ENCODE measurements around the gene ARL8B. TPM values are rescaled to one million over a fixed set of nuclear protein-coding genes. Genes with fewer than 3 reads are reported as not detected.

Gene ARL8B
- total RNA-seq, 2 experiments from 2014 or later = 33.9 to 38.9 TPM

DNA sequence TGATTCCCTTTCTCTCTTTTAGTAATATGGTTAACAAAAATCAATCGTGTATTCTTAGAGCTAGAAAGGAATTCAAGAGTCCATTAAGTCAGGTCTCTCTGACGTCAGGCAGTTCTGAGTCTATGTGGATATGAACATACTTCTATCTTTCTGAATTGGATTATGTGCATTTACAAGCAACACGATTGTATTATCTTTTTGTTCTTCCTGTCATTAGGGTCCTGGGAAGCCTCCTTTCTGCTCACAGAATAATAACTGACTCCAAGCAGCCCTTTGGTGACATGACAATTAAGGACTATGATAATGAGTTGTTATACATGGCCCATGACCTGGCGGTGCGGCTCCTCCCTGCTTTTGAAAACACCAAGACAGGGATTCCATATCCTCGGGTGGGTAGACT, 79.4 kb downstream of the ARL8B start:
- TF ChIP-seq, protein P1, sequence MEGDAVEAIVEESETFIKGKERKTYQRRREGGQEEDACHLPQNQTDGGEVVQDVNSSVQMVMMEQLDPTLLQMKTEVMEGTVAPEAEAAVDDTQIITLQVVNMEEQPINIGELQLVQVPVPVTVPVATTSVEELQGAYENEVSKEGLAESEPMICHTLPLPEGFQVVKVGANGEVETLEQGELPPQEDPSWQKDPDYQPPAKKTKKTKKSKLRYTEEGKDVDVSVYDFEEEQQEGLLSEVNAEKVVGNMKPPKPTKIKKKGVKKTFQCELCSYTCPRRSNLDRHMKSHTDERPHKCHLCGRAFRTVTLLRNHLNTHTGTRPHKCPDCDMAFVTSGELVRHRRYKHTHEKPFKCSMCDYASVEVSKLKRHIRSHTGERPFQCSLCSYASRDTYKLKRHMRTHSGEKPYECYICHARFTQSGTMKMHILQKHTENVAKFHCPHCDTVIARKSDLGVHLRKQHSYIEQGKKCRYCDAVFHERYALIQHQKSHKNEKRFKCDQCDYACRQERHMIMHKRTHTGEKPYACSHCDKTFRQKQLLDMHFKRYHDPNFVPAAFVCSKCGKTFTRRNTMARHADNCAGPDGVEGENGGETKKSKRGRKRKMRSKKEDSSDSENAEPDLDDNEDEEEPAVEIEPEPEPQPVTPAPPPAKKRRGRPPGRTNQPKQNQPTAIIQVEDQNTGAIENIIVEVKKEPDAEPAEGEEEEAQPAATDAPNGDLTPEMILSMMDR (IDR thresholded peaks at IDR 0.05) = no peak
- intact Hi-C loops (cut with micrococcal nuclease) = no loop called here
- DNase-seq (no peak), ATAC-seq (no peak)
- Mint-ChIP-seq H3K36me3 (ENCODE audit: low read depth) (peaks cover 85% of the 10 kb centered on the region), H3K4me1 (ENCODE audit: low read depth) (peaks cover 59% of the 10 kb centered on the region), H3K9me3 (peaks cover 2% of the 10 kb centered on the region), H3K27me3 (no peaks in the 10 kb centered on the region), H3K4me3 (no peak overlapping the region), H3K27ac (peak overlapping the region; percentile 57)
- ChIA-PET POLR2A (interaction anchor here (1.2 to 1.4 kb wide), 2 partner anchors 13 to 93 kb away, joined by 3 to 9 read pairs; no protein-coding TSS in a partner anchor), CTCF (no interaction called here)

DNA sequence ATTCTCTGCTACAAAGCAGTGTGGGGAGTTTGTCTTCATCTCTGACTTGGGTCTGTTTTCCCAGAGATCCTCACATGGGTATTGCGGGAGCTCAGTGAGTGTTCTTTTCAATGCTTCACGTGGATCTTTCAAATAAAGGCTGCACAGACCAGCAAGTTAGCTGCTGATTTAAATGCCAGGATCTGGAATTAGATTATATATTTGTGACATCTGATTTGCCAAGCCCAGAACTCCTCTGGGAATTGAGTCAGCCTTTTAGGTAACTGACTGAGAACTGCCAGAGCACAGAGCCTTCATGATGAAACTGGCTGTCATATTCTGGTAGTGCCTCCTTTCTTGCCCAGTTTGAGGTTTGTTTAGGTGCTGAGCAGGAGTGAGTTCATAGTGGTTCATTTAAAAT, 80.1 kb downstream of the ARL8B start:
- H3K27me3 Mint-ChIP-seq = no peaks in the 10 kb centered on the region
- DNase-seq (no peak), ATAC-seq (no peak)
- peaks cover 83% of the 10 kb centered on the region for H3K36me3 Mint-ChIP-seq (ENCODE audit: low read depth)
- ChIA-PET POLR2A (no interaction called here), CTCF (no interaction called here)
- intact Hi-C loops (cut with micrococcal nuclease) = no loop called here
- peaks cover 52% of the 10 kb centered on the region for H3K4me1 Mint-ChIP-seq (ENCODE audit: low read depth)
- no peak overlapping the region for H3K4me3 Mint-ChIP-seq
- H3K27ac Mint-ChIP-seq = peak overlapping the region; percentile 57
- TF ChIP-seq, protein P1 (IDR thresholded peaks at IDR 0.05) = no peak
- H3K9me3 Mint-ChIP-seq = peaks cover 2% of the 10 kb centered on the region

DNA sequence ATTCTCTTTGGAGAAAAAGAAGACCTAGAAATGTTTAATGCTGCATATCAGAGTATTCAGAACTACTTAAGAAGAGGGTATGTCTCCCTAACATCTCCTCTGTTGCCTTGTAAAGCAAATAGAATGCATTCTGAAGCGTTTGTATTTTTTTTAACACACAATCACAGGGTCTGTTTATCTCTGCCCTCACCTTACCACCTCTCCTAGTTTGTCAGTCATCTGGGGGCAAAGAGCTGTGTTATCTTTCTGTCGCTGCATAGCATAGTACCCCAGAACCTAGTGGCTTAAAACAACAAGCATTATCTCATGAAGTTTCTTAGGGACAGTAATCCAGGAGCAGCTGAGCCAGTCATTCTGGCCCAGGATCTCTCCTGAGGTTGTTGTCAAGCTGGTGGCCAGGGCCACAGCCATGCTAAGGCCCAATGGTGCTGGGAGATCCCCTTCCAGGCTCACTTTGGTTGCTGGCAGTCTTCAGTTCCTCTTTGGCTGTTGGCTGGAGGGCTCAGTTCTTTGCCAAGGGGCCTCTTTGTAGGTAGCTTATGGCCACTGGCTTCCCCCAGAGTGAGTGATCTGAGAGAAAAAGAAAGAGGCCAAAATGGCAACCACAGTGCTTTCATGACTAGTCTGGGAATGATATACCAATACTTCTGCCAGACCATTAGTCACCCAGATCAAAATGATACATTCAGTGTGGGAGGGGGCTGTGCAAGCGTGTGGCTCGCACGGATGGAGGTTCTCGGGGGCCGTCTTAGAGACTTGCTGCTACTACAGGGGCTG, 83.3 kb downstream of the ARL8B start:
- DNase-seq (peak; percentile 58), ATAC-seq (peak; percentile 85)
- ChIA-PET POLR2A (interaction anchor here (0.7 to 1.5 kb wide), 4 partner anchors 10 to 84 kb away, joined by 3 to 15 read pairs (median 6); partner anchors contain the start of gene EDEM1), CTCF (interaction anchor here (1.3 kb wide), 1 partner anchor 10 kb away, joined by 3 read pairs; no protein-coding TSS in a partner anchor)
- Mint-ChIP-seq H3K27ac (peak overlapping the region; percentile 81), H3K4me3 (no peak overlapping the region), H3K4me1 (ENCODE audit: low read depth) (peaks cover 23% of the 10 kb centered on the region), H3K27me3 (no peaks in the 10 kb centered on the region), H3K36me3 (ENCODE audit: low read depth) (peaks cover 80% of the 10 kb centered on the region), H3K9me3 (no peaks in the 10 kb centered on the region)
- intact Hi-C loops (cut with micrococcal nuclease) = no loop called here
- TF ChIP-seq, protein P1 (IDR thresholded peaks at IDR 0.05) = no peak

DNA sequence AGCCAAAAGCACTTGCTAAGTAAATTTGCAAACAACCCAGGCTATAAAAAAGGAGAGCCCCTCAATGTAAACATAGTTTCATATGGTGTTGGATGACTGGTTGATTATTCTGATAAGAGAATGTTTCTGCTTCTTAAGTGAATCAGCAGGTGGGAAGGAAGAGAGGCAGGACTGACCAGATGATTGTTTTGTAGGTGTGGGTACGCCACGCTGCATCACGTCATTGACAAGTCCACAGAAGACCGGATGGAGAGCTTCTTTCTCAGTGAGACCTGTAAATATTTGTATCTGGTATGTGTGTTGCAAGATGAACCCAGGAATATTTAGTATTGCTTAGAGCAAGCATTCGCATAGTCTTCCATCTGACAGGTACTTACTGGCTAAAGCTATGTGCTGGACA, 88.8 kb downstream of the ARL8B start:
- H3K9me3 Mint-ChIP-seq = no peaks in the 10 kb centered on the region
- ChIA-PET CTCF (no interaction called here), POLR2A (no interaction called here)
- ATAC-seq (no peak), DNase-seq (no peak)
- peaks cover 11% of the 10 kb centered on the region for H3K4me1 Mint-ChIP-seq (ENCODE audit: low read depth)
- intact Hi-C loops (cut with micrococcal nuclease) = no loop called here
- H3K36me3 Mint-ChIP-seq (ENCODE audit: low read depth) = peaks cover 91% of the 10 kb centered on the region
- TF ChIP-seq, protein P1 (IDR thresholded peaks at IDR 0.05) = no peak
- H3K4me3 Mint-ChIP-seq = no peak overlapping the region
- no peak overlapping the region for H3K27ac Mint-ChIP-seq
- H3K27me3 Mint-ChIP-seq = no peaks in the 10 kb centered on the region
